Measurements from ENCODE around the gene DYNC1H1. TPM values are rescaled to one million over a fixed set of nuclear protein-coding genes. Genes with fewer than 3 reads are reported as not detected.
"Not testable (repeated sequence)": the region's sequence is repeated elsewhere in the genome, so short reads cannot be mapped to it uniquely, and the experiment has no call there.

Gene DYNC1H1
- total and polyA plus RNA-seq, 2 donors (not counting 1 experiment from before 2014, with no cell fraction given) = 73.2 to 257 TPM

GRCh38 chr14:101969481-101969880, 5.1 kb downstream of the DYNC1H1 start:
- Mint-ChIP-seq H3K27ac (peak overlapping the region; percentile 53), H3K4me3 (peak overlapping the region; percentile 11), H3K27me3 (no peaks in the 10 kb centered on the region), H3K9me3 (ENCODE audit: insufficient read depth) (no peaks in the 10 kb centered on the region), H3K4me1 (peaks cover 47% of the 10 kb centered on the region)
- no peak for DNase-seq
- ChIA-PET POLR2A (no interaction called here), CTCF (interaction anchor here (0.5 kb wide), 1 partner anchor 625 kb away, joined by 5 read pairs; no protein-coding TSS in a partner anchor)
- Histone ChIP-seq H3K27ac (ENCODE audit: low read length in 2 of 2) (peak overlapping the region in 1 of 2 donors; percentile 55), H3K79me2 (ENCODE audit: control insufficient read depth, insufficient read depth, low read length) (peaks cover 100% of the 10 kb centered on the region), H3K27me3 (replicated peaks in 1 of 4; ENCODE audit: control extremely low read depth in 1 of 4, control insufficient read depth in 3 of 4, insufficient read depth in 4 of 4, low read length in 3 of 4) (no peaks in the 10 kb centered on the region), H3K9ac (ENCODE audit: low read length) (no peak overlapping the region), H3K4me1 (ENCODE audit: control insufficient read depth in 2 of 2, insufficient read depth in 2 of 2, low read length in 2 of 2) (peaks cover 12 to 26% of the 10 kb centered on the region in 2 donors), H3K9me3 (ENCODE audit: control extremely low read depth in 1 of 3, control insufficient read depth in 2 of 3, insufficient read depth in 1 of 3, low read length in 2 of 3) (no peaks in the 10 kb centered on the region), H4K20me1 (ENCODE audit: control insufficient read depth, insufficient read depth, low read length, poor library complexity, severe bottlenecking) (peaks cover 46% of the 10 kb centered on the region), H3K4me2 (replicated peaks; ENCODE audit: low read depth, low read length, poor library complexity, severe bottlenecking) (no peak overlapping the region), H3K4me3 (ENCODE audit: control extremely low read depth in 1 of 5, extremely low read depth in 1 of 5, insufficient read depth in 1 of 5, low read depth in 2 of 5, low read length in 4 of 5) (no peak overlapping the region), H2AFZ (ENCODE audit: insufficient read depth, low read depth, low read length, poor library complexity, severe bottlenecking) (no peak overlapping the region), H3K36me3 (replicated peaks in 1 of 2; ENCODE audit: control extremely low read depth in 1 of 2, control insufficient read depth in 1 of 2, extremely low read depth in 1 of 2, insufficient read depth in 2 of 2, low read length in 1 of 2) (peaks cover 1 to 7% of the 10 kb centered on the region in 2 experiments)
- intact Hi-C loops (cut with micrococcal nuclease) = no loop called here
- WGBS (ENCODE audit: insufficient coverage) = 46% methylated on average over 4 of the region's 9 CpGs
- TF ChIP-seq CTCF (IDR thresholded peaks at IDR 0.05) = no peak
- TF ChIP-seq EZH2 (IDR thresholded peaks at IDR 0.05; ENCODE audit: borderline replicate concordance, insufficient read depth, low read depth, low read length, poor library complexity, severe bottlenecking) = no peak
- no peak for ATAC-seq (ENCODE audit: low read depth)

GRCh38 chr14:101970830-101971400, 6.5 kb downstream of the DYNC1H1 start:
- no peak overlapping the region for H3K4me2 ChIP-seq (replicated peaks; ENCODE audit: low read depth, low read length, poor library complexity, severe bottlenecking)
- peaks cover 39% of the 10 kb centered on the region for H3K4me1 Mint-ChIP-seq
- H3K4me3 ChIP-seq (ENCODE audit: control extremely low read depth in 1 of 5, extremely low read depth in 1 of 5, insufficient read depth in 1 of 5, low read depth in 2 of 5, low read length in 4 of 5) = no peak overlapping the region
- H4K20me1 ChIP-seq (ENCODE audit: control insufficient read depth, insufficient read depth, low read length, poor library complexity, severe bottlenecking) = peaks cover 58% of the 10 kb centered on the region
- H3K9me3 ChIP-seq (ENCODE audit: control extremely low read depth in 1 of 3, control insufficient read depth in 2 of 3, insufficient read depth in 1 of 3, low read length in 2 of 3) = no peaks in the 10 kb centered on the region
- H2AFZ ChIP-seq (ENCODE audit: insufficient read depth, low read depth, low read length, poor library complexity, severe bottlenecking) = no peak overlapping the region
- H3K4me1 ChIP-seq (ENCODE audit: control insufficient read depth in 2 of 2, insufficient read depth in 2 of 2, low read length in 2 of 2) = peaks cover 6 to 20% of the 10 kb centered on the region in 2 donors
- peak overlapping the region; percentile 18 for H3K4me3 Mint-ChIP-seq
- POLR2A ChIA-PET = interaction anchor here (0.6 kb wide), 1 partner anchor 1735 kb away, joined by 7 read pairs; no protein-coding TSS in a partner anchor
- H3K27ac ChIP-seq (ENCODE audit: low read length in 2 of 2) = no peak overlapping the region
- H3K36me3 ChIP-seq (replicated peaks in 1 of 2; ENCODE audit: control extremely low read depth in 1 of 2, control insufficient read depth in 1 of 2, extremely low read depth in 1 of 2, insufficient read depth in 2 of 2, low read length in 1 of 2) = peaks cover 1 to 7% of the 10 kb centered on the region in 2 experiments
- DNase-seq = no peak
- intact Hi-C loops (cut with micrococcal nuclease) = no loop called here
- H3K27ac Mint-ChIP-seq = no peak overlapping the region
- ATAC-seq (ENCODE audit: low read depth) = no peak
- TF ChIP-seq CTCF (IDR thresholded peaks at IDR 0.05) (no peak), EZH2 (IDR thresholded peaks at IDR 0.05; ENCODE audit: borderline replicate concordance, insufficient read depth, low read depth, low read length, poor library complexity, severe bottlenecking) (no peak)
- no peaks in the 10 kb centered on the region for H3K9me3 Mint-ChIP-seq (ENCODE audit: insufficient read depth)
- WGBS (ENCODE audit: insufficient coverage) = 94% methylated on average over 2 of the region's 11 CpGs
- no peak overlapping the region for H3K9ac ChIP-seq (ENCODE audit: low read length)
- H3K27me3 Mint-ChIP-seq = no peaks in the 10 kb centered on the region
- H3K79me2 ChIP-seq (ENCODE audit: control insufficient read depth, insufficient read depth, low read length) = peaks cover 96% of the 10 kb centered on the region
- CTCF ChIA-PET = interaction anchor here (1.4 kb wide), 1 partner anchor 264 kb away, joined by 4 read pairs; no protein-coding TSS in a partner anchor
- no peaks in the 10 kb centered on the region for H3K27me3 ChIP-seq (replicated peaks in 1 of 4; ENCODE audit: control extremely low read depth in 1 of 4, control insufficient read depth in 3 of 4, insufficient read depth in 4 of 4, low read length in 3 of 4)

GRCh38 chr14:101971458-101971857, 7.1 kb downstream of the DYNC1H1 start:
- Histone ChIP-seq H4K20me1 (ENCODE audit: control insufficient read depth, insufficient read depth, low read length, poor library complexity, severe bottlenecking) (peaks cover 58% of the 10 kb centered on the region), H3K4me1 (ENCODE audit: control insufficient read depth in 2 of 2, insufficient read depth in 2 of 2, low read length in 2 of 2) (peaks cover 3 to 18% of the 10 kb centered on the region in 2 donors), H3K79me2 (ENCODE audit: control insufficient read depth, insufficient read depth, low read length) (peaks cover 94% of the 10 kb centered on the region)
- H3K4me3 ChIP-seq (ENCODE audit: control extremely low read depth in 1 of 5, extremely low read depth in 1 of 5, insufficient read depth in 1 of 5, low read depth in 2 of 5, low read length in 4 of 5); DNase-seq; H3K9me3 Mint-ChIP-seq (ENCODE audit: insufficient read depth); intact Hi-C loops (cut with micrococcal nuclease); H3K27ac ChIP-seq (ENCODE audit: low read length in 2 of 2); H3K27me3 ChIP-seq (replicated peaks in 1 of 4; ENCODE audit: control extremely low read depth in 1 of 4, control insufficient read depth in 3 of 4, insufficient read depth in 4 of 4, low read length in 3 of 4); H3K9me3 ChIP-seq (ENCODE audit: control extremely low read depth in 1 of 3, control insufficient read depth in 2 of 3, insufficient read depth in 1 of 3, low read length in 2 of 3); H3K36me3 ChIP-seq (replicated peaks in 1 of 2; ENCODE audit: control extremely low read depth in 1 of 2, control insufficient read depth in 1 of 2, extremely low read depth in 1 of 2, insufficient read depth in 2 of 2, low read length in 1 of 2); ATAC-seq (ENCODE audit: low read depth); H3K4me3 Mint-ChIP-seq; H3K27ac Mint-ChIP-seq; H3K27me3 Mint-ChIP-seq; H3K4me2 ChIP-seq (replicated peaks; ENCODE audit: low read depth, low read length, poor library complexity, severe bottlenecking); H3K9ac ChIP-seq (ENCODE audit: low read length); POLR2A ChIA-PET; H2AFZ ChIP-seq (ENCODE audit: insufficient read depth, low read depth, low read length, poor library complexity, severe bottlenecking): not testable (repeated sequence)
- WGBS (ENCODE audit: insufficient coverage) = 83% methylated on average over 1 of the region's 2 CpGs
- CTCF ChIA-PET = interaction anchor here (1.4 kb wide), 1 partner anchor 265 kb away, joined by 4 read pairs; no protein-coding TSS in a partner anchor
- peaks cover 37% of the 10 kb centered on the region for H3K4me1 Mint-ChIP-seq
